GM13976 (cell line): ENCODE measurements around the gene JAKMIP2.
"Not testable (repeated sequence)": the region's sequence is repeated elsewhere in the genome, so short reads cannot be mapped to it uniquely, and the experiment has no call there.

Experiments
- DNase-seq: peaks from one replicate; pipeline ENCODE4 v3.0.0; 2012; ENCODE audit warnings: low spot score
- CTCF ChIP-seq: IDR thresholded peaks from 2 replicates; pipeline ENCODE4 v1.5.1; 2012; ENCODE audit warnings: borderline replicate concordance, mild to moderate bottlenecking; ENCODE audit not compliant: insufficient read depth; ENCODE audit errors: extremely low read depth, missing control alignments, control extremely low read depth
- in situ Hi-C: fragments of 300-500 bp; cut with MboI; formaldehyde crosslinking; loops from one replicate; pipeline ENCODE4 v1.12.0; 2022; ENCODE audit warnings: low sequenced_read_pairs, mixed read lengths, inconsistent platforms; ENCODE audit not compliant: unreplicated experiment

Gene JAKMIP2

GRCh38 chr5:147557876-147558745, 224.4 kb downstream of the JAKMIP2 start:
- no peak for DNase-seq
- in situ Hi-C loops, result loop anchor here (25.0 kb wide), 1 partner anchor 321 kb away; the partner anchor contains the start of gene STK32A

GRCh38 chr5:147555176-147555575, 227.4 kb downstream of the JAKMIP2 start:
- TF ChIP-seq CTCF, result no peak
- in situ Hi-C loops, result loop anchor here (25.0 kb wide), 1 partner anchor 318 kb away; the partner anchor contains the start of gene STK32A
- no peak for DNase-seq

More at GRCh38 chr5:147557876-147558745, 224.4 kb downstream of the JAKMIP2 start:
- no peak for TF ChIP-seq CTCF

- in situ Hi-C loops, result loop anchor here (25.0 kb wide), 1 partner anchor 317 kb away; the partner anchor contains the start of gene STK32A
Measured at GRCh38 chr5:147554261-147554817, 228.2 kb downstream of the JAKMIP2 start.

GRCh38 chr5:147553817-147554216, 228.7 kb downstream of the JAKMIP2 start:
- DNase-seq, result not testable (repeated sequence)
- in situ Hi-C loops, result loop anchor here (25.0 kb wide), 1 partner anchor 317 kb away; the partner anchor contains the start of gene STK32A

More at GRCh38 chr5:147554261-147554817, 228.2 kb downstream of the JAKMIP2 start:
- DNase-seq, result no peak
- no peak for TF ChIP-seq CTCF

- no peak for DNase-seq
- in situ Hi-C loops, result loop anchor here (25.0 kb wide), 1 partner anchor 316 kb away; the partner anchor contains the start of gene STK32A
- TF ChIP-seq CTCF, result no peak
Measured at GRCh38 chr5:147552897-147553296, 229.6 kb downstream of the JAKMIP2 start.

- TF ChIP-seq CTCF, result no peak
- in situ Hi-C loops, result loop anchor here (25.0 kb wide), 1 partner anchor 314 kb away; the partner anchor contains the start of gene STK32A
- DNase-seq, result no peak
Measured at GRCh38 chr5:147551677-147552076, 230.9 kb downstream of the JAKMIP2 start.
